HepG2 (cell line): ENCODE measurements around the gene RTN4RL2. TPM values are rescaled to one million over a fixed set of nuclear protein-coding genes. Genes with fewer than 3 reads are reported as not detected.

Source experiments
- CBFB ChIP-seq: sonication (generic); formaldehyde crosslinking; IDR thresholded peaks from 2 replicates; pipeline ENCODE4 v1.4.0; 2020; ENCODE audit warnings: missing genetic modification reagents
- HDAC1 ChIP-seq: sonication (generic); formaldehyde crosslinking; IDR thresholded peaks from 2 replicates; pipeline ENCODE4 v1.5.1; 2020; ENCODE audit warnings: mild to moderate bottlenecking, missing genetic modification reagents
- RXRA ChIP-seq: sonication (generic); formaldehyde crosslinking; IDR thresholded peaks from 2 replicates; pipeline ENCODE4 v1.5.1; 2020; ENCODE audit warnings: missing genetic modification reagents
- ZMAT3 ChIP-seq: sonication (generic); formaldehyde crosslinking; conservative IDR thresholded peaks from 2 replicates; pipeline ENCODE4 v1.7.0; 2021; ENCODE audit warnings: missing genetic modification reagents
- polyA plus RNA-seq, 8 experiments: library from polyadenylated mRNA; depleted of rRNA in 3 of 8; stranded (reverse) in 7 of 8; unstranded in 1 of 8; fragments of >200 nt; fragmentation: Illumina TruSeq in 4 of 8; extraction: Trizol in 4 of 8; gene quantifications; 2 replicates each; pipeline versions ENCODE4 v1.2.1 to v1.2.3, GENCODE V29; 2011 to 2016; ENCODE audit warnings: low read depth in 4 of 8, missing spikeins in 1 of 8, mixed read lengths in 1 of 8; ENCODE audit not compliant: insufficient read depth in 1 of 8
- total RNA-seq, 5 experiments: library from RNA; depleted of rRNA; stranded (reverse); fragments of >200 nt; fragmentation: Illumina TruSeq; extraction: Trizol; gene quantifications; 2 replicates each; pipeline ENCODE4 v1.2.3, GENCODE V29; 2016; ENCODE audit warnings: low read depth in 1 of 5
- TF ChIP-seq, protein P1 (sequence below): sonication (generic); formaldehyde crosslinking; IDR thresholded peaks from 2 replicates; pipeline ENCODE4 v1.5.1; 2020; ENCODE audit warnings: mild to moderate bottlenecking, missing genetic modification reagents, moderate library complexity
- TF ChIP-seq, protein P2 (sequence below): sonication (generic); formaldehyde crosslinking; IDR thresholded peaks from 2 replicates; pipeline ENCODE4 v1.4.0; 2020; ENCODE audit warnings: mild to moderate bottlenecking, missing genetic modification reagents
- TF ChIP-seq, protein P3 (sequence below): sonication (generic); formaldehyde crosslinking; IDR thresholded peaks from 2 replicates; pipeline ENCODE4 v1.4.0; 2020; ENCODE audit warnings: mild to moderate bottlenecking, missing genetic modification reagents
- TF ChIP-seq, protein P4 (sequence below), 2 experiments: sonication (generic) in 1 of 2; formaldehyde crosslinking in 1 of 2; IDR thresholded peaks; 2 replicates each; pipeline versions ENCODE4 v1.4.0 to v1.6.1; 2018 to 2020; ENCODE audit warnings: missing genetic modification reagents in 2 of 2, borderline replicate concordance in 1 of 2, low read depth in 1 of 2, mild to moderate bottlenecking in 1 of 2, missing biosample characterization in 1 of 2
- TF ChIP-seq, protein P5 (sequence below): sonication (generic); formaldehyde crosslinking; IDR thresholded peaks from 2 replicates; pipeline ENCODE4 v1.4.0; 2020; ENCODE audit warnings: missing genetic modification reagents

The RTN4RL2 gene
- total and polyA plus RNA-seq, 2 of the 13 experiments (the other 11 are each of a cell fraction or from before 2014, with no cell fraction given): 1.3 to 4.3 TPM

DNA sequence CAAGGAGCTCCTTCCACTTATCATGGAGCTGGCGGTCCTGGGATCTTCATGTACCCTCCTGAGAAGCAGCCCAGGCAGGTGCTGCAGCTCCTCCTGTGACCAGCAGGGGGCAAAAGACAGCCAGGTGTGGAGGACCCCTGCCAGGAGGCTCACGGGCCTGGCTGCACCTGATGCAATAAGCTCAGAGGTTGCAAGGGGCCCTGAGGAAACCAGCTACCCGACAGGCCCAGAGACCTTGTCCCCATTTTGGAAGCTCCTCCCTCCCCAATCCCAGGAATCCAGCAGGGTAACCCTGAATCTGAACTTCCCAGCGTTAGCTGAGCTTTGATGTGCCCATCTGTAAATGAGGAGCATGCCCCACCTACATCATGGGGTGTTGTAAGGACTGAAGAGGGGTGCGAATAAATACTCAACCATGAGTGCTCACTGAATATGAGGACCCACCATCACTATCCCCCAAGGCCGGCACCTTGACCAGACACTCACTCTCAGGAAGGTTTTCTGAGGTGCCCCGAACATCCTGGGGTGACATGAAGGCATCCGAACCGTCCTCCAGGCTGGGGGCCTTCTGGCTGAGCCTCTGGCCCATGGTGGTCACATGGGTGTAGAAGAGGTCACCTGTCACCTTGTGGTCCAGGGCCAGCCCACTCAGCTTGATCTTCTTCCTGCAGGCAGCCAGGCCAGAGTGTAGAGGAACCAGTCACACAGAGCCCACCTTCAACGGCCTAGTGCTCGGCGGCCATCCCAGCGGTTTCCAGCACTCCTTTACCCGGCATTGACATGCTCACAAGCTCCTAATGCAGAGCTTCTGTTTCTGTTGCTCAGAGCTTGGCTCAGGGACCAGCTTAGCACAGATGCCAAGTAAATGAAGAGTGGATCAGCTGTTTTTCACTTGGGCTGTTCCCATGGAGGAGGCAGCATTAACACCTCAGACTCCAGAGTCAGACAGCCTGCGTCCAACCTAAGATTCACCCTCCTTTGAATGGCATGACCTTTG, 33.5 kb downstream of the RTN4RL2 start (continued):
- TF ChIP-seq, protein P1, sequence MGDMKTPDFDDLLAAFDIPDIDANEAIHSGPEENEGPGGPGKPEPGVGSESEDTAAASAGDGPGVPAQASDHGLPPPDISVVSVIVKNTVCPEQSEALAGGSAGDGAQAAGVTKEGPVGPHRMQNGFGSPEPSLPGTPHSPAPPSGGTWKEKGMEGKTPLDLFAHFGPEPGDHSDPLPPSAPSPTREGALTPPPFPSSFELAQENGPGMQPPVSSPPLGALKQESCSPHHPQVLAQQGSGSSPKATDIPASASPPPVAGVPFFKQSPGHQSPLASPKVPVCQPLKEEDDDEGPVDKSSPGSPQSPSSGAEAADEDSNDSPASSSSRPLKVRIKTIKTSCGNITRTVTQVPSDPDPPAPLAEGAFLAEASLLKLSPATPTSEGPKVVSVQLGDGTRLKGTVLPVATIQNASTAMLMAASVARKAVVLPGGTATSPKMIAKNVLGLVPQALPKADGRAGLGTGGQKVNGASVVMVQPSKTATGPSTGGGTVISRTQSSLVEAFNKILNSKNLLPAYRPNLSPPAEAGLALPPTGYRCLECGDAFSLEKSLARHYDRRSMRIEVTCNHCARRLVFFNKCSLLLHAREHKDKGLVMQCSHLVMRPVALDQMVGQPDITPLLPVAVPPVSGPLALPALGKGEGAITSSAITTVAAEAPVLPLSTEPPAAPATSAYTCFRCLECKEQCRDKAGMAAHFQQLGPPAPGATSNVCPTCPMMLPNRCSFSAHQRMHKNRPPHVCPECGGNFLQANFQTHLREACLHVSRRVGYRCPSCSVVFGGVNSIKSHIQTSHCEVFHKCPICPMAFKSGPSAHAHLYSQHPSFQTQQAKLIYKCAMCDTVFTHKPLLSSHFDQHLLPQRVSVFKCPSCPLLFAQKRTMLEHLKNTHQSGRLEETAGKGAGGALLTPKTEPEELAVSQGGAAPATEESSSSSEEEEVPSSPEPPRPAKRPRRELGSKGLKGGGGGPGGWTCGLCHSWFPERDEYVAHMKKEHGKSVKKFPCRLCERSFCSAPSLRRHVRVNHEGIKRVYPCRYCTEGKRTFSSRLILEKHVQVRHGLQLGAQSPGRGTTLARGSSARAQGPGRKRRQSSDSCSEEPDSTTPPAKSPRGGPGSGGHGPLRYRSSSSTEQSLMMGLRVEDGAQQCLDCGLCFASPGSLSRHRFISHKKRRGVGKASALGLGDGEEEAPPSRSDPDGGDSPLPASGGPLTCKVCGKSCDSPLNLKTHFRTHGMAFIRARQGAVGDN: peak; percentile 88
- TF ChIP-seq, protein P2, sequence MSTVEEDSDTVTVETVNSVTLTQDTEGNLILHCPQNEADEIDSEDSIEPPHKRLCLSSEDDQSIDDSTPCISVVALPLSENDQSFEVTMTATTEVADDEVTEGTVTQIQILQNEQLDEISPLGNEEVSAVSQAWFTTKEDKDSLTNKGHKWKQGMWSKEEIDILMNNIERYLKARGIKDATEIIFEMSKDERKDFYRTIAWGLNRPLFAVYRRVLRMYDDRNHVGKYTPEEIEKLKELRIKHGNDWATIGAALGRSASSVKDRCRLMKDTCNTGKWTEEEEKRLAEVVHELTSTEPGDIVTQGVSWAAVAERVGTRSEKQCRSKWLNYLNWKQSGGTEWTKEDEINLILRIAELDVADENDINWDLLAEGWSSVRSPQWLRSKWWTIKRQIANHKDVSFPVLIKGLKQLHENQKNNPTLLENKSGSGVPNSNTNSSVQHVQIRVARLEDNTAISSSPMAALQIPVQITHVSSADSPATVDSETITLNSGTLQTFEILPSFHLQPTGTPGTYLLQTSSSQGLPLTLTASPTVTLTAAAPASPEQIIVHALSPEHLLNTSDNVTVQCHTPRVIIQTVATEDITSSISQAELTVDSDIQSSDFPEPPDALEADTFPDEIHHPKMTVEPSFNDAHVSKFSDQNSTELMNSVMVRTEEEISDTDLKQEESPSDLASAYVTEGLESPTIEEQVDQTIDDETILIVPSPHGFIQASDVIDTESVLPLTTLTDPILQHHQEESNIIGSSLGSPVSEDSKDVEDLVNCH (CRISPR knock-in tag): no peak
- TF ChIP-seq RXRA (CRISPR knock-in tag): peak; percentile 18; the same call in 1 of the 2 replicates
- TF ChIP-seq, protein P3, sequence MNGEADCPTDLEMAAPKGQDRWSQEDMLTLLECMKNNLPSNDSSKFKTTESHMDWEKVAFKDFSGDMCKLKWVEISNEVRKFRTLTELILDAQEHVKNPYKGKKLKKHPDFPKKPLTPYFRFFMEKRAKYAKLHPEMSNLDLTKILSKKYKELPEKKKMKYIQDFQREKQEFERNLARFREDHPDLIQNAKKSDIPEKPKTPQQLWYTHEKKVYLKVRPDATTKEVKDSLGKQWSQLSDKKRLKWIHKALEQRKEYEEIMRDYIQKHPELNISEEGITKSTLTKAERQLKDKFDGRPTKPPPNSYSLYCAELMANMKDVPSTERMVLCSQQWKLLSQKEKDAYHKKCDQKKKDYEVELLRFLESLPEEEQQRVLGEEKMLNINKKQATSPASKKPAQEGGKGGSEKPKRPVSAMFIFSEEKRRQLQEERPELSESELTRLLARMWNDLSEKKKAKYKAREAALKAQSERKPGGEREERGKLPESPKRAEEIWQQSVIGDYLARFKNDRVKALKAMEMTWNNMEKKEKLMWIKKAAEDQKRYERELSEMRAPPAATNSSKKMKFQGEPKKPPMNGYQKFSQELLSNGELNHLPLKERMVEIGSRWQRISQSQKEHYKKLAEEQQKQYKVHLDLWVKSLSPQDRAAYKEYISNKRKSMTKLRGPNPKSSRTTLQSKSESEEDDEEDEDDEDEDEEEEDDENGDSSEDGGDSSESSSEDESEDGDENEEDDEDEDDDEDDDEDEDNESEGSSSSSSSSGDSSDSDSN (CRISPR knock-in tag): peak; percentile 58
- TF ChIP-seq, protein P4, sequence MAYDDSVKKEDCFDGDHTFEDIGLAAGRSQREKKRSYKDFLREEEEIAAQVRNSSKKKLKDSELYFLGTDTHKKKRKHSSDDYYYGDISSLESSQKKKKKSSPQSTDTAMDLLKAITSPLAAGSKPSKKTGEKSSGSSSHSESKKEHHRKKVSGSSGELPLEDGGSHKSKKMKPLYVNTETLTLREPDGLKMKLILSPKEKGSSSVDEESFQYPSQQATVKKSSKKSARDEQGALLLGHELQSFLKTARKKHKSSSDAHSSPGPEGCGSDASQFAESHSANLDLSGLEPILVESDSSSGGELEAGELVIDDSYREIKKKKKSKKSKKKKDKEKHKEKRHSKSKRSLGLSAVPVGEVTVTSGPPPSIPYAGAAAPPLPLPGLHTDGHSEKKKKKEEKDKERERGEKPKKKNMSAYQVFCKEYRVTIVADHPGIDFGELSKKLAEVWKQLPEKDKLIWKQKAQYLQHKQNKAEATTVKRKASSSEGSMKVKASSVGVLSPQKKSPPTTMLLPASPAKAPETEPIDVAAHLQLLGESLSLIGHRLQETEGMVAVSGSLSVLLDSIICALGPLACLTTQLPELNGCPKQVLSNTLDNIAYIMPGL (CRISPR knock-in tag; IDR thresholded peaks at IDR 0.05; ENCODE audit: borderline replicate concordance in 1 of 2, low read depth in 1 of 2): peak; percentile 32 to 77; a peak in 2 of 4 replicates
- TF ChIP-seq, protein P5, sequence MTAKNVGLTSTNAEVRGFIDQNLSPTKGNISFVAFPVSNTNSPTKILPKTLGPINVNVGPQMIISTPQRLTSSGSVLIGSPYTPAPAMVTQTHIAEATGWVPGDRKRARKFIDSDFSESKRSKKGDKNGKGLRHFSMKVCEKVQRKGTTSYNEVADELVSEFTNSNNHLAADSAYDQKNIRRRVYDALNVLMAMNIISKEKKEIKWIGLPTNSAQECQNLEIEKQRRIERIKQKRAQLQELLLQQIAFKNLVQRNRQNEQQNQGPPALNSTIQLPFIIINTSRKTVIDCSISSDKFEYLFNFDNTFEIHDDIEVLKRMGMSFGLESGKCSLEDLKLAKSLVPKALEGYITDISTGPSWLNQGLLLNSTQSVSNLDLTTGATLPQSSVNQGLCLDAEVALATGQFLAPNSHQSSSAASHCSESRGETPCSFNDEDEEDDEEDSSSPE (CRISPR knock-in tag): no peak
- TF ChIP-seq HDAC1 (CRISPR knock-in tag): no peak
- no peak; the same call in 1 of the 2 replicates for TF ChIP-seq CBFB (CRISPR knock-in tag)
- peak; percentile 56; the same call in 1 of the 2 replicates for TF ChIP-seq ZMAT3
